Liver (tissue), 9 donors: ENCODE measurements around the gene SPATA32. TPM values are rescaled to one million over a fixed set of nuclear protein-coding genes. Genes with fewer than 3 reads are reported as not detected.

Source experiments
- DNase-seq: peaks from one replicate; pipeline ENCODE4 v3.0.0-alpha.2; 2017; ENCODE audit warnings: low spot score
- H3K27ac ChIP-seq, 2 donors: one replicate each; pipeline ENCODE4 v1.7.0; 2013; ENCODE audit warnings: inconsistent platforms in 2 of 2, low read length in 2 of 2, control low read depth in 1 of 2, low read depth in 1 of 2, mild to moderate bottlenecking in 1 of 2
- H3K27me3 ChIP-seq, 4 donors: one replicate each; pipeline versions ENCODE4 v1.6.1 to v1.7.0; 2013; ENCODE audit warnings: low read length in 3 of 4, inconsistent platforms in 1 of 4, mild to moderate bottlenecking in 1 of 4, moderate library complexity in 1 of 4; ENCODE audit not compliant: control insufficient read depth in 4 of 4, insufficient read depth in 4 of 4
- H3K36me3 ChIP-seq, 4 donors: one replicate each; pipeline versions ENCODE4 v1.6.1 to v1.7.0; 2013; ENCODE audit warnings: low read length in 3 of 4, mild to moderate bottlenecking in 3 of 4, low read depth in 1 of 4, moderate library complexity in 1 of 4; ENCODE audit not compliant: control insufficient read depth in 4 of 4, insufficient read depth in 3 of 4
- H3K4me1 ChIP-seq, 4 donors: one replicate each; pipeline versions ENCODE4 v1.6.1 to v1.7.0; 2013; ENCODE audit warnings: low read length in 3 of 4, mild to moderate bottlenecking in 3 of 4, moderate library complexity in 1 of 4; ENCODE audit not compliant: control insufficient read depth in 4 of 4, insufficient read depth in 4 of 4
- H3K4me3 ChIP-seq, 3 donors: one replicate each; pipeline versions ENCODE4 v1.6.1 to v1.7.0; 2013; ENCODE audit warnings: low read length in 3 of 3, control low read depth in 1 of 3, low read depth in 1 of 3, mild to moderate bottlenecking in 1 of 3
- H3K9ac ChIP-seq, 2 donors: one replicate each; pipeline ENCODE4 v1.7.0; 2013; ENCODE audit warnings: low read length in 2 of 2, mild to moderate bottlenecking in 2 of 2, moderate library complexity in 2 of 2, control low read depth in 1 of 2, low read depth in 1 of 2
- H3K9me3 ChIP-seq, 4 donors: one replicate each; pipeline versions ENCODE4 v1.6.1 to v1.7.0; 2013; ENCODE audit warnings: low read length in 3 of 4; ENCODE audit not compliant: control insufficient read depth in 4 of 4
- ATF3 ChIP-seq: IDR thresholded peaks from 2 replicates; pipeline ENCODE4 v1.6.1; 2016; ENCODE audit warnings: antibody characterized with exemption
- EGR1 ChIP-seq, 2 donors: IDR thresholded peaks; 2 replicates each; pipeline ENCODE4 v1.6.1; 2016 to 2018; ENCODE audit warnings: antibody characterized with exemption in 2 of 2, low read depth in 2 of 2
- FOXA2 ChIP-seq: IDR thresholded peaks from 2 replicates; pipeline ENCODE4 v1.6.1; 2016; ENCODE audit warnings: antibody characterized with exemption
- GABPA ChIP-seq, 2 donors: IDR thresholded peaks in 1 of 2; conservative IDR thresholded peaks in 1 of 2; 2 replicates each; pipeline ENCODE4 v1.6.1; 2016; ENCODE audit warnings: antibody characterized with exemption in 2 of 2, mild to moderate bottlenecking in 1 of 2, moderate library complexity in 1 of 2
- HNF4A ChIP-seq, 2 donors: conservative IDR thresholded peaks; 2 replicates each; pipeline ENCODE4 v1.6.1; 2016; ENCODE audit warnings: antibody characterized with exemption in 2 of 2, mild to moderate bottlenecking in 2 of 2
- HNF4G ChIP-seq: IDR thresholded peaks from 2 replicates; pipeline ENCODE4 v1.6.1; 2016; ENCODE audit warnings: antibody characterized with exemption
- MAX ChIP-seq: IDR thresholded peaks from 2 replicates; pipeline ENCODE4 v1.6.1; 2016; ENCODE audit warnings: antibody characterized with exemption
- NR2F2 ChIP-seq: IDR thresholded peaks from 2 replicates; pipeline ENCODE4 v1.6.1; 2016; ENCODE audit warnings: antibody characterized with exemption
- RAD21 ChIP-seq, 2 donors: IDR thresholded peaks; 2 replicates each; pipeline ENCODE4 v1.6.1; 2016; ENCODE audit warnings: antibody characterized with exemption in 2 of 2, mild to moderate bottlenecking in 2 of 2
- REST ChIP-seq: IDR thresholded peaks from 2 replicates; pipeline ENCODE4 v1.6.1; 2016; ENCODE audit warnings: antibody characterized with exemption, mild to moderate bottlenecking
- RXRA ChIP-seq, 2 donors: IDR thresholded peaks; 2 replicates each; pipeline ENCODE4 v1.6.1; 2017 to 2018; ENCODE audit warnings: antibody characterized with exemption in 2 of 2, mild to moderate bottlenecking in 1 of 2
- SP1 ChIP-seq: IDR thresholded peaks from 2 replicates; pipeline ENCODE4 v1.6.1; 2018; ENCODE audit warnings: antibody characterized with exemption, mild to moderate bottlenecking
- TAF1 ChIP-seq: conservative IDR thresholded peaks from 2 replicates; pipeline ENCODE4 v1.6.1; 2016; ENCODE audit warnings: antibody characterized with exemption, mild to moderate bottlenecking
- YY1 ChIP-seq: IDR thresholded peaks from 2 replicates; pipeline ENCODE4 v1.6.1; 2016; ENCODE audit warnings: antibody characterized with exemption, mild to moderate bottlenecking
- ZBTB33 ChIP-seq: IDR thresholded peaks from 2 replicates; pipeline ENCODE4 v1.6.1; 2016; ENCODE audit warnings: antibody characterized with exemption
- WGBS: extraction: QIAGEN DNeasy Blood & Tissue Kit; methylation state at CpG from one replicate; pipeline ENCODE4 v1.1.7; 2013; 5-methylcytosine and 5-hydroxymethylcytosine counted together
- polyA plus RNA-seq, 2 donors: library from polyadenylated mRNA; stranded (reverse) in 1 of 2; unstranded in 1 of 2; fragments of 200-250 nt in 1 of 2; fragments of >200 nt in 1 of 2; fragmentation: Nextera tagmentation in 1 of 2; extraction: Ambion mirVana in 1 of 2; gene quantifications; one replicate each; pipeline versions ENCODE4 v1.2.1 to v1.2.3, GENCODE V29; 2013 to 2015
- total RNA-seq, 2 donors: library from RNA; depleted of rRNA; stranded (reverse); fragments of >200 nt; gene quantifications; one replicate each; pipeline ENCODE4 v1.2.3, GENCODE V29; 2014
- donor health status: healthy.
- donor health status: healthy.
- donor health status: healthy.
- donor health status: healthy.
- donor health status: healthy.

Gene SPATA32
- total and polyA plus RNA-seq, 4 donors: not detected

DNA sequence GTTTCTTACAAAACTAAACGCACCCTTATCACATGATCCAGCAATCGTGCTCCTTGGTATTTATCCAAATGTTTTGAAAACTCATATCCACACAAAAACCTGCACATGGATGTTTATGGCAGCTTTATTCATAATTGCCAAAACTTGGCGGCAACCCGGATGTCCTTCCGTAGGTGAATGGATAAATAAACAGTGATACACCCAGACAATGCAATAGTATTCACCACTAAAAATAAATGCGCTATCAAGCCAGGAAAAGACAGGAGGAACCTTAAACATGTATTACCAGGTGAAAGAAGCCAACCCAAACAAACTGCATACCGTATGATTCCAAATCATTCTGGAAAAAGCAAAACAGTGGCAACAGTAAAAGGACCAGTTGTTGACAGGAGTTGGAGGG lies 10.0 kb downstream of the SPATA32 start:
- no peak overlapping the region for H3K9ac ChIP-seq
- H3K9me3 ChIP-seq: no peaks in the 10 kb centered on the region
- no peak for TF ChIP-seq REST
- no peak for TF ChIP-seq ATF3
- TF ChIP-seq ZBTB33: no peak
- TF ChIP-seq SP1: no peak
- no peak for TF ChIP-seq FOXA2
- TF ChIP-seq MAX: no peak
- TF ChIP-seq TAF1: no peak
- no peak for TF ChIP-seq NR2F2
- no peak for TF ChIP-seq GABPA (IDR thresholded peaks at IDR 0.05 in 1 of 2, conservative IDR thresholded peaks at IDR 0.05 in 1 of 2)
- TF ChIP-seq YY1: no peak
- no peak for TF ChIP-seq RAD21 (IDR thresholded peaks at IDR 0.05)
- no peak for TF ChIP-seq HNF4G
- no peaks in the 10 kb centered on the region for H3K27me3 ChIP-seq
- H3K4me3 ChIP-seq: no peak overlapping the region
- H3K4me1 ChIP-seq: peaks cover 1 to 7% (median 4%) of the 10 kb centered on the region in 4 donors
- H3K36me3 ChIP-seq: no peaks in the 10 kb centered on the region
- no peak for DNase-seq
- H3K27ac ChIP-seq: no peak overlapping the region
- 69% methylated on average over 7 of the region's 7 CpGs for WGBS

- H3K4me1 ChIP-seq: peaks cover 5 to 14% (median 9%) of the 10 kb centered on the region in 4 donors
- WGBS: 28% methylated on average over 39 of the region's 39 CpGs
These were observed 13.5 kb downstream of the SPATA32 start for GRCh38 chr17:45248132-45248957.

More at GRCh38 chr17:45248132-45248957, 13.5 kb downstream of the SPATA32 start:
- Histone ChIP-seq H3K27me3 (no peaks in the 10 kb centered on the region), H3K9me3 (no peaks in the 10 kb centered on the region), H3K27ac (peak overlapping the region; percentile 54 to 60), H3K4me3 (peak overlapping the region in 2 of 3 donors; percentile 48 to 66), H3K36me3 (no peaks in the 10 kb centered on the region), H3K9ac (no peak overlapping the region)
- TF ChIP-seq RAD21 (IDR thresholded peaks at IDR 0.05): no peak
- no peak for TF ChIP-seq RXRA (IDR thresholded peaks at IDR 0.05)
- no peak for TF ChIP-seq EGR1 (IDR thresholded peaks at IDR 0.05; ENCODE audit: low read depth in 2 of 2)
- TF ChIP-seq ATF3: no peak
- TF ChIP-seq HNF4A (conservative IDR thresholded peaks at IDR 0.05): no peak
- no peak for TF ChIP-seq TAF1
- no peak for TF ChIP-seq ZBTB33
- no peak for DNase-seq
